ENCODE measurements around the gene HRH2. TPM values are rescaled to one million over a fixed set of nuclear protein-coding genes. Genes with fewer than 3 reads are reported as not detected.

HRH2 gene
- total and polyA plus RNA-seq, 8 donors: 4.1 to 22.0 (median 8.2) TPM

GRCh38 chr5:175664723-175665122, 6.9 kb downstream of the HRH2 start:
- TF ChIP-seq, protein P1, sequence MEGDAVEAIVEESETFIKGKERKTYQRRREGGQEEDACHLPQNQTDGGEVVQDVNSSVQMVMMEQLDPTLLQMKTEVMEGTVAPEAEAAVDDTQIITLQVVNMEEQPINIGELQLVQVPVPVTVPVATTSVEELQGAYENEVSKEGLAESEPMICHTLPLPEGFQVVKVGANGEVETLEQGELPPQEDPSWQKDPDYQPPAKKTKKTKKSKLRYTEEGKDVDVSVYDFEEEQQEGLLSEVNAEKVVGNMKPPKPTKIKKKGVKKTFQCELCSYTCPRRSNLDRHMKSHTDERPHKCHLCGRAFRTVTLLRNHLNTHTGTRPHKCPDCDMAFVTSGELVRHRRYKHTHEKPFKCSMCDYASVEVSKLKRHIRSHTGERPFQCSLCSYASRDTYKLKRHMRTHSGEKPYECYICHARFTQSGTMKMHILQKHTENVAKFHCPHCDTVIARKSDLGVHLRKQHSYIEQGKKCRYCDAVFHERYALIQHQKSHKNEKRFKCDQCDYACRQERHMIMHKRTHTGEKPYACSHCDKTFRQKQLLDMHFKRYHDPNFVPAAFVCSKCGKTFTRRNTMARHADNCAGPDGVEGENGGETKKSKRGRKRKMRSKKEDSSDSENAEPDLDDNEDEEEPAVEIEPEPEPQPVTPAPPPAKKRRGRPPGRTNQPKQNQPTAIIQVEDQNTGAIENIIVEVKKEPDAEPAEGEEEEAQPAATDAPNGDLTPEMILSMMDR (IDR thresholded peaks at IDR 0.05): no peak
- no peaks in the 10 kb centered on the region for H3K36me3 ChIP-seq
- no peaks in the 10 kb centered on the region for H3K9me3 ChIP-seq
- ATAC-seq: no peak
- H3K4me3 ChIP-seq: no peak overlapping the region
- intact Hi-C loops (cut with DNase I): no loop called here
- H3K4me1 ChIP-seq: peaks cover 0 to 95% of the 10 kb centered on the region in 2 donors
- DNase-seq: no peak
- H3K27ac ChIP-seq: no peak overlapping the region
- H3K27me3 ChIP-seq: peaks cover 0 to 46% of the 10 kb centered on the region in 2 donors

DNA sequence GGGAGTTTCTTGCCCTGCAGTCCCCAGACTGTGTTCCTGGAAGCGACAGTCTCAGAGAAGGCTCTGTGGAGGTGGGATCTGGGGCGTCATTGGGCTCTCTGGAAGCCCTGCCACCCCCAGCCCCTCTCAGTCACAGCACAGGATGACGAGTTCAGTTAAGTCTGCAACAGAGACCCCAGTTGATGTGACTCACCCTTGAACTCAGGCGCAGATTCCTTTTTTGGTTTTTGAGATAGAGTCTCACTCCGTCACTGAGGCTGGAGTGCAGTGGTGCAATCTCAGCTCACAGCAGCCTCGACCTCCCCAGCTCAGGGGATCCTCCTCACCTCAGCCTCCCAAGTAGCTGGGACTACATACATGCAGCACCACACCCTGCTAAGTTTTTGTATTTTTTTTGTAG, 8.3 kb downstream of the HRH2 start:
- Histone ChIP-seq H3K4me1 (peaks cover 0 to 96% of the 10 kb centered on the region in 2 donors), H3K36me3 (no peaks in the 10 kb centered on the region), H3K4me3 (no peak overlapping the region), H3K9me3 (no peaks in the 10 kb centered on the region), H3K27me3 (peaks cover 0 to 49% of the 10 kb centered on the region in 2 donors), H3K27ac (no peak overlapping the region)
- intact Hi-C loops (cut with DNase I): no loop called here
- TF ChIP-seq, protein P1 (IDR thresholded peaks at IDR 0.05): no peak
- ATAC-seq (no peak), DNase-seq (no peak)

DNA sequence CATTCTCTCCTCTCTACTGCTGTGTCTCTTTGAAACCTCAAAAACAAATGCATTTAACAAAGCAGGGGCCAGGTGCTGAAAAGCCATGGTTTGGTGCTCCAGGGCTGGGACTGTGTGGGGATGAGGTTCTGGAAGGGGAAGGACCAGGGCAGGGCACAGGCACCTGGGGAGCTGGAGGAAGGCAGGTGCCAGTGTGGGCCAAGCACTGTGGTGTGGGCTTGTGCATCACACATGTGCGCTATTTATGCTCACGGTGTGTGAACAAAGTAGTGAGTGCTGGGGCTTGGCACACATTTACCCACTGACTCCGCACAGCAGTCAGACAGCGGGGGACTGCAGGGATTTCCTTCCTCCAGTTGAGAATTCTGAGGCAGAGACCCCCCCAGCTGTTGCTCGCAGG, 10.1 kb downstream of the HRH2 start:
- peaks cover 0 to 98% of the 10 kb centered on the region in 2 donors for H3K4me1 ChIP-seq
- peaks cover 0 to 55% of the 10 kb centered on the region in 2 donors for H3K27me3 ChIP-seq
- TF ChIP-seq, protein P1 (IDR thresholded peaks at IDR 0.05): no peak
- DNase-seq: no peak
- H3K9me3 ChIP-seq: no peaks in the 10 kb centered on the region
- ATAC-seq: no peak
- intact Hi-C loops (cut with DNase I): no loop called here
- H3K4me3 ChIP-seq: no peak overlapping the region
- no peaks in the 10 kb centered on the region for H3K36me3 ChIP-seq
- H3K27ac ChIP-seq: peak overlapping the region in 1 of 2 donors; percentile 24

DNA sequence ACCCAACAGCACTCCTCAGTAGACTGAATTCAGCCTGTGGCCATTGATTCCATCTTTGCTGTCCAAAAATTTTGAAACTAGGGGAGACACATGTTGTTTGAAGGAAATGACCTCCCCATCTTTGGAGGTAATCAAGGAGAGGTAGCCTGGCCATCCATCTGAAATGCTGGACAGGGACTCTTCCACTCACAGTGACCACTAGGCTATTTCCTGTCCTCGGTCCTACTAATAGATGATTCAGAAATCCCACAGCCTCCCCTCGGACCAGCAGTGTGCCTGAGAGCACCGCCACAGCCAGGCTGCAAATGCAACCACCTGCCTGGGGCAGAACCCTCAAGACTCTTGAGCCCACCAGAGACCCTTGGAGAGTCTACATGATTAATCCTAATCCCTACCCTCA, 12.5 kb downstream of the HRH2 start:
- H3K27me3 ChIP-seq: peaks cover 0 to 43% of the 10 kb centered on the region in 2 donors
- peak overlapping the region in 1 of 2 donors; percentile 80 for H3K27ac ChIP-seq
- peaks cover 0 to 99% of the 10 kb centered on the region in 2 donors for H3K4me1 ChIP-seq
- DNase-seq: no peak
- no peaks in the 10 kb centered on the region for H3K36me3 ChIP-seq
- no peaks in the 10 kb centered on the region for H3K9me3 ChIP-seq
- no peak overlapping the region for H3K4me3 ChIP-seq
- intact Hi-C loops (cut with DNase I): no loop called here
- TF ChIP-seq, protein P1 (IDR thresholded peaks at IDR 0.05): no peak
- no peak for ATAC-seq

GRCh38 chr5:175671013-175671412, 13.1 kb downstream of the HRH2 start:
- peak in 1 of 4 donors; percentile 52 for DNase-seq
- H3K27ac ChIP-seq: peak overlapping the region in 1 of 2 donors; percentile 80
- no peaks in the 10 kb centered on the region for H3K9me3 ChIP-seq
- intact Hi-C loops (cut with DNase I): no loop called here
- TF ChIP-seq, protein P1 (IDR thresholded peaks at IDR 0.05): no peak
- H3K4me1 ChIP-seq: peaks cover 0 to 98% of the 10 kb centered on the region in 2 donors
- H3K36me3 ChIP-seq: no peaks in the 10 kb centered on the region
- ATAC-seq: peak; percentile 38
- H3K27me3 ChIP-seq: peaks cover 0 to 43% of the 10 kb centered on the region in 2 donors
- no peak overlapping the region for H3K4me3 ChIP-seq

All from left lung (tissue), 10 donors.